PC-3 (cell line): ENCODE measurements around the gene AFMID. TPM values are rescaled to one million over a fixed set of nuclear protein-coding genes. Genes with fewer than 3 reads are reported as not detected.

ENCODE experiments used
- ATAC-seq: fragments of 200-7000 bp; cut with Tn5 transposase; 2 replicates; pipeline ENCODE4 v1.9.1; 2020; ENCODE audit warnings: mild to moderate bottlenecking, moderate library complexity
- BruUV-seq: library from RNA; stranded (reverse); fragments of 400-500 nt; replicated peaks from 2 replicates; lab custom pipeline; 2021; lab: Mats Ljungman, UMichigan
- CTCF ChIA-PET: fragments of 300-600 bp; sonication (Branson Sonifier 250); formaldehyde crosslinking; loops from one replicate; lab custom pipeline; 2022; ENCODE audit warnings: antibody characterized with exemption; lab: Charles Lee
- POLR2A ChIA-PET: fragments of 300-600 bp; sonication (Branson Sonifier 250); formaldehyde crosslinking; loops from one replicate; lab custom pipeline; 2022; ENCODE audit warnings: antibody characterized with exemption; ENCODE audit not compliant: unreplicated experiment; lab: Charles Lee
- DNase-seq: peaks from one replicate; pipeline ENCODE4 v3.0.0-alpha.2; 2015
- H2AFZ ChIP-seq: fragments of 300-600 bp; sonication (generic); 2 replicates; pipeline ENCODE4 v1.6.0; 2016; ENCODE audit warnings: antibody characterized with exemption, low read length
- H3F3A ChIP-seq: fragments of 300-600 bp; sonication (generic); one replicate; pipeline ENCODE4 v1.6.0; 2017; ENCODE audit warnings: antibody characterized with exemption, low read length, control low read depth, mild to moderate bottlenecking; ENCODE audit not compliant: unreplicated experiment
- H3K27ac ChIP-seq: fragments of 300-600 bp; sonication (generic); 2 replicates; pipeline ENCODE4 v1.5.1; 2016; ENCODE audit warnings: mild to moderate bottlenecking, low read length
- H3K27me3 ChIP-seq: fragments of 300-600 bp; sonication (generic); 2 replicates; pipeline ENCODE4 v1.6.1; 2016; ENCODE audit warnings: low read length, mixed read lengths
- H3K36me3 ChIP-seq: fragments of 300-600 bp; sonication (generic); 2 replicates; pipeline ENCODE4 v1.6.1; 2016; ENCODE audit warnings: low read depth, mixed run types, low read length, mixed read lengths
- H3K4me1 ChIP-seq: fragments of 300-600 bp; sonication (generic); 2 replicates; pipeline ENCODE4 v1.5.1; 2016; ENCODE audit warnings: low read length; ENCODE audit not compliant: insufficient read depth
- H3K4me2 ChIP-seq: fragments of 300-600 bp; sonication (generic); 2 replicates; pipeline ENCODE4 v1.6.0; 2016; ENCODE audit warnings: low read length
- H3K4me3 ChIP-seq: fragments of 300-600 bp; sonication (generic); 2 replicates; pipeline ENCODE4 v1.5.1; 2016; ENCODE audit warnings: mild to moderate bottlenecking, low read length, mixed read lengths
- H3K79me2 ChIP-seq: fragments of 300-600 bp; sonication (generic); 2 replicates; pipeline ENCODE4 v1.6.1; 2017; ENCODE audit warnings: low read length, mixed read lengths
- H3K9ac ChIP-seq: fragments of 300-600 bp; sonication (generic); 2 replicates; pipeline ENCODE4 v1.6.0; 2016; ENCODE audit warnings: mild to moderate bottlenecking, low read length
- H3K9me2 ChIP-seq: fragments of 300-600 bp; sonication (generic); replicated peaks from 2 replicates; pipeline ENCODE4 v1.6.1; 2016; ENCODE audit warnings: mixed run types, low read length, mixed read lengths
- H3K9me3 ChIP-seq: fragments of 300-600 bp; sonication (generic); 2 replicates; pipeline ENCODE4 v1.6.1; 2016; ENCODE audit warnings: low read length, mixed read lengths
- H4K20me1 ChIP-seq: fragments of 300-600 bp; sonication (generic); 2 replicates; pipeline ENCODE4 v1.6.1; 2016; ENCODE audit warnings: low read length, mixed read lengths
- CTCF ChIP-seq: fragments of 300-600 bp; sonication (generic); conservative IDR thresholded peaks from 2 replicates; pipeline ENCODE4 v1.5.1; 2017; ENCODE audit warnings: antibody characterized with exemption, low read depth, mild to moderate bottlenecking, low read length
- EZH2 ChIP-seq: fragments of 300-600 bp; sonication (generic); IDR thresholded peaks from one replicate; pipeline ENCODE4 v1.6.1; 2017; ENCODE audit warnings: antibody characterized with exemption, mild to moderate bottlenecking, low read length; ENCODE audit not compliant: unreplicated experiment
- EZH2phosphoT487 ChIP-seq: fragments of 300-600 bp; sonication (generic); IDR thresholded peaks from 2 replicates; pipeline ENCODE4 v1.6.1; 2018; ENCODE audit warnings: mild to moderate bottlenecking, antibody characterized with exemption, low read length, borderline replicate concordance
- intact Hi-C: fragments of 100-400 bp; cut with micrococcal nuclease; formaldehyde crosslinking; loops from 2 replicates; pipeline ENCODE4 v1.9.0; 2023
- total RNA-seq: library from RNA; depleted of rRNA; stranded (reverse); fragments of >200 nt; gene quantifications from 2 replicates; pipeline ENCODE4 v1.2.3, GENCODE V29; 2014

Gene AFMID
- total RNA-seq, 1 experiment from 2014 or later, result 58.9 TPM

- DNase-seq (no peak), ATAC-seq (peak; percentile 14; the same call in 1 of the 2 replicates)
- no peak overlapping the region for H3K27ac ChIP-seq
- TF ChIP-seq CTCF (no peak), EZH2phosphoT487 (no peak), EZH2 (no peak)
- CTCF ChIA-PET, result interaction anchor here (0.7 to 1.7 kb wide), 3 partner anchors 25 to 175 kb away, joined by 3 to 10 read pairs (median 3); no protein-coding TSS in a partner anchor
- H3K4me1 ChIP-seq, result peaks cover 8% of the 10 kb centered on the region; the same call in 1 of the 2 replicates
- peaks cover 26% of the 10 kb centered on the region for H3K36me3 ChIP-seq
- peak overlapping the region; percentile 65 for H3K4me2 ChIP-seq
- H3K9me3 ChIP-seq, result no peaks in the 10 kb centered on the region
- no peak overlapping the region for H3K9ac ChIP-seq
- H3K9me2 ChIP-seq, result no peaks in the 10 kb centered on the region
- 0 out of 2 replicates have a peak, but pooled peaks cover under 1% of the 10 kb centered on the region for H3K79me2 ChIP-seq
- H3K27me3 ChIP-seq, result 0 out of 2 replicates have a peak, but pooled peaks cover under 1% of the 10 kb centered on the region
- BruUV-seq, result no TSS peak
- intact Hi-C loops, result no loop called here
- POLR2A ChIA-PET, result no interaction called here
- peak overlapping the region; percentile 26; the same call in 1 of the 2 replicates for H3K4me3 ChIP-seq
- peak overlapping the region; percentile 16; the same call in 1 of the 2 replicates for H2AFZ ChIP-seq
- peaks cover 9% of the 10 kb centered on the region for H3F3A ChIP-seq
- 0 out of 2 replicates have a peak, but pooled peaks cover 6% of the 10 kb centered on the region for H4K20me1 ChIP-seq
Observed at GRCh38 chr17:78226055-78226758, 39.0 kb downstream of the AFMID start.

GRCh38 chr17:78226759-78227454 is 39.7 kb downstream of the AFMID start:
- intact Hi-C loops, result no loop called here
- H3K4me3 ChIP-seq, result peak overlapping the region; percentile 26; the same call in 1 of the 2 replicates
- no TSS peak for BruUV-seq
- no peak overlapping the region for H3K27ac ChIP-seq
- H3F3A ChIP-seq, result peaks cover 9% of the 10 kb centered on the region
- TF ChIP-seq EZH2, result no peak
- no peak for TF ChIP-seq EZH2phosphoT487
- TF ChIP-seq CTCF, result no peak
- ChIA-PET CTCF (interaction anchor here (1.0 to 1.7 kb wide), 3 partner anchors 24 to 142 kb away, joined by 3 to 10 read pairs (median 4); no protein-coding TSS in a partner anchor), POLR2A (no interaction called here)
- 0 out of 2 replicates have a peak, but pooled peaks cover 6% of the 10 kb centered on the region for H4K20me1 ChIP-seq
- H3K9ac ChIP-seq, result no peak overlapping the region
- ATAC-seq (peak; percentile 89), DNase-seq (peak; percentile 71)
- no peaks in the 10 kb centered on the region for H3K9me3 ChIP-seq
- H3K9me2 ChIP-seq, result no peaks in the 10 kb centered on the region
- H3K4me1 ChIP-seq, result peaks cover 8% of the 10 kb centered on the region; the same call in 1 of the 2 replicates
- H2AFZ ChIP-seq, result peak overlapping the region; percentile 16; the same call in 1 of the 2 replicates
- peaks cover 3% of the 10 kb centered on the region; the same call in 1 of the 2 replicates for H3K27me3 ChIP-seq
- peaks cover 21% of the 10 kb centered on the region for H3K36me3 ChIP-seq
- no peaks in the 10 kb centered on the region for H3K79me2 ChIP-seq
- H3K4me2 ChIP-seq, result peak overlapping the region; percentile 65
